HG03342 (cell line): Measurements from ENCODE around the gene LMF1.
"Not testable (repeated sequence)": the region's sequence is repeated elsewhere in the genome, so short reads cannot be mapped to it uniquely, and the experiment has no call there.

Experiments used
- ATAC-seq: cut with Tn5 transposase; IDR thresholded peaks from one replicate; pipeline ENCODE4 v1.9.1; 2021; ENCODE audit warnings: mild to moderate bottlenecking, moderate library complexity; ENCODE audit not compliant: unreplicated experiment

Gene LMF1

DNA sequence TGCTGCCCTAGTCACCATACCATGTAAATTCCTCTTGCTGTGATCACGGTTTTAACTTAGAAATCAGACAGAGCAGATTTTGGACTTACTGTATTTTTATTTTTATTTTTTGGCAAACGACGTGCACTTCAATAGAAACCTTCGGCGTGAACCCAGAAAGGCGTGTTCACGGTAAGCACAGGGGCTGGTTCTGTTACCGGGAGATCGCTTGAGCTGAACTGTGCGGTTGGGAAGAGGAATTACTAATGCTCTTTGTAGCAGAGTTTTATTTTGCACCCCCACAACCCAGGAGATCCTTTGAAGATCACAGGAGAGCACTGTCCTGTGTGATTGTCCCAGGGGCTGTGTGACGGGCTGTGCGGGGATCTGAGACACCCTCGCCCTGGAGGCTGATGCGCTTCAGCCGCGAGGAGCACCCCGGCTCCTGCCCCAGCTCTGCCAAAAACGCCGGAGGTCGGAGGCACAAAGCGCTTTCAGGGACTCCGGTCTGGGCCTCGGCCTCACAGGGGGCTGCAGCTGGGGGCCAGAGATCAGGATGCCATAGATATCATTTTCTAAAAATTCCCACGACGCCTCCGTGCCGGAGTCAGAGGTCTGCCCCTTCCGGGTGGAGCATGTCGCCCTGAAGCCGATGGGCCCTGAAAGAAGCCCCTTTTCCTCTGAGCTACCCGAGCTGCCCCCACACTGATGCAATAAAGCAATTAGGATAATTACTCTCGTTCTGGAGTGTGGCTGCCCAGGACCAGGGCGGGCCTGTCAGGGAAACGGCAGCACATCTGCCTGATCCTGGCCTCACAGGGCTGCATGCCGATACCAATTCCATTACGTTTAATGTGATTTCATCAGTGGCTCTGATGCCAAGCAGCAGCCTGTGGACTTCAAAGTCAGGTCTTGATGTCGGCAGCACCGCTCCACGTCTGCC lies 71.8 kb downstream of the LMF1 start:
- no peak for ATAC-seq

- no peak for ATAC-seq
These were observed 72.6 kb downstream of the LMF1 start for GRCh38 chr16:898216-898615.

DNA sequence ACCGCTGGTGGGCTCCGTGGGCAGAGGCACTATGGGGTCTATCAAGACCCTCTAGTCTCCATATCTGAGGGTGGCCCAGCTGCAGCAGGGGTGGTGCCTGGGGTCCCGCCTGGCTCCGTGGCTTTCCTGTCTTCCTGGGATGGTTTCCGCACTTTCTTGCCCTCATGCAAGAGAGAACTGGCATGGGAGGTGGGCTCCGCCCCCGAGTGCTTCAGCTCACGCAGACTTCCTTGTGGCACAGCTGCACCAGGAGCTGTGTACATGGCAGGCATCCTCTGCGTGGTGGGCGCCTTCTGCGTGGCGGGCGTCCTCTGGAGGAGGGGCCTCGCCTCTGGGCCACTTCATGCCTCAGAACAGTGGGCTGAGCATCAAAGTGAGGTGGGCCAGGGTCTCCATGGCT lies 73.1 kb downstream of the LMF1 start:
- no peak for ATAC-seq

DNA sequence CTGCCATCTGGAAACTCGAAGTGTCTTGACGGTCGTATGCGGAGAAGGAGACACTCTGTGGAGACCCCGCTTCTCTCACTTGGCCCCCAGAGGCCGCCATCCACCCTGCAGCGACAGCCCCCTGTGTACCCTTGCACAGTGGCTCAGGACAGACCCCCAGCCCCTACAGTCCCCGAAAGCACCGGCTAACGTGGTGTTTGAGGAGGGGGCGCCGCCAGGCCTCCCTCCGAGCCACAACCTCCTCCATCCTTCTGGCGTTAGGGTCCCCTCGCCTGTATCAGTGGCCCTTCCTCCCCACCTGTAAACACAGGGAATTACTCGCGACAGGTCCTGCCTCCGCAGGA lies 73.6 kb downstream of the LMF1 start:
- ATAC-seq, result no peak

GRCh38 chr16:896261-897199 lies 74.3 kb downstream of the LMF1 start:
- ATAC-seq, result no peak

DNA sequence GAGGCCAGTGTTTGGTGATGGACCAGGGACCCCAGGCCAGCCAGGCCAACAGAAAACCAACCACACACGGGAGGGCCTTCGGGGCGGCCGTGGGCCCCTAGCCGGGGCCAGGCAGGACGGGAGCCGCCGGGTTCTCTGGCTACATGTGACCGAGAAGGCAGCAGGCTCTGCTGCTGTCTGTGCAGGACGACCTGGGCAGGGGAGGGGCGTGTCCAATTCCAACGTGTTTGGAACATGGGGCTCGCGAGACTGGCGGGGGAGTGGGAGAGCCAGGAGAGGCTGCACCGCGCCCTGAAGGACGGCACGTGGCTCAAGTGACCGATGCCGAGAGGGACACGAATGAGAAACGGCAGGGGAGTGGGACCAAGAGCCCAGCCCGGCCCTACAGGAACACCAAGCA lies 75.4 kb downstream of the LMF1 start:
- ATAC-seq, result no peak

DNA sequence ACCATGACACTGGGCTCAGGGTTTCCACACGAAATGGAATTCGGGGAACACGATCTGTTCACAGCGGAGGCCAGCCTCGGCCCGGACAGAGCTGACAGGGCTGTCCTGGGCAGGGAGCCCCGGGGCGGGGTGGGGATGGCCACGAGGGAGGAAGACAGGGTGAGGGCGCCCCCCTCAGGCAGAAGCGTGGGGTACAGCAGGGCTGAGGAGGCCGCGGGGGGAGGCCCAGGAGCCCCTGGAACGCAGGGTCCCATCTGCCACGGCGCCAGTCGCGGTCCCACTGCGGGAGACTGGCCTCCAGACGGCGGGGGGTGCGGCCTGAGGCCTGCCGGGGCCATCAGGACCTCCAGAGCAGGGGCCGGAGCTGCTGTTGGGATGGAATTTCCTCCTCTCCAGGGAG lies 75.9 kb downstream of the LMF1 start:
- no peak for ATAC-seq

DNA sequence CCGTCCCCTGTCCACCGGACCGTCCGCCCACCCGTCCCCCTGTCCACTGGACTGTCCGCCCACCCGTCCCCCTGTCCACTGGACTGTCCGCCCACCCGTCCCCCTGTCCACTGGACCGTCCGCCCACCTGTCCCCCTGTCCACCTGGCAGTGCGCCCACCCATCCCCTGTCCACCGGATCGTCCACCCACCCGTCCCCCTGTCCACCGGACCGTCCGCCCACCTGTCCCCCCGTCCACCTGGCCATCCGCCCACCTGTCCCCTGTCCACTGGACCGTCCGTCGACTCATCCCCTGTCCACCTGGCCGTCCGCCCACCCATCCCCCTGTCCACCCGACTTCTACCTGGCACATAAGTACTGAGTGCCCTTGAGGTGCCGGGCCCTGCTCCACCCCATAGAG lies 76.6 kb downstream of the LMF1 start:
- no peak for ATAC-seq

DNA sequence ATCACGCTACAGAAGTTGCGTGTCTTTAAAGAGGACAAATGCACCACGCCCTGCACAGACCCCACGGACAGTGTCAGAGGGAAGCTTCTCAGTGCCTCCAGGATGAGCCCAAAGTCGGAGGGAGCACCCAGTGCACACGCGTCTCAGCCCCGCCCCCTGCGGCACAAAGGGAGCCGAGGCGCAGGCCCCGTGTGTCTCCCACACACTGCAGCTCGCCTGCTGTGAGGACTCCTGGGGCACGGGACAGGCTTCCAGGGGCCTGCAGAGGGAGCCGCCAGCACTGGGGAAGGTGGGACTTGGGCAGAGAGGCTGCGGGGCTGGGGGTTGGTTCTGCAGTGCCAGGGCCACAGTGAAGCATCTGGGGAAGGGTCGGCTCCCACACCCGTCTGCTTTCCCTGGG lies 77.4 kb downstream of the LMF1 start:
- no peak for ATAC-seq

DNA sequence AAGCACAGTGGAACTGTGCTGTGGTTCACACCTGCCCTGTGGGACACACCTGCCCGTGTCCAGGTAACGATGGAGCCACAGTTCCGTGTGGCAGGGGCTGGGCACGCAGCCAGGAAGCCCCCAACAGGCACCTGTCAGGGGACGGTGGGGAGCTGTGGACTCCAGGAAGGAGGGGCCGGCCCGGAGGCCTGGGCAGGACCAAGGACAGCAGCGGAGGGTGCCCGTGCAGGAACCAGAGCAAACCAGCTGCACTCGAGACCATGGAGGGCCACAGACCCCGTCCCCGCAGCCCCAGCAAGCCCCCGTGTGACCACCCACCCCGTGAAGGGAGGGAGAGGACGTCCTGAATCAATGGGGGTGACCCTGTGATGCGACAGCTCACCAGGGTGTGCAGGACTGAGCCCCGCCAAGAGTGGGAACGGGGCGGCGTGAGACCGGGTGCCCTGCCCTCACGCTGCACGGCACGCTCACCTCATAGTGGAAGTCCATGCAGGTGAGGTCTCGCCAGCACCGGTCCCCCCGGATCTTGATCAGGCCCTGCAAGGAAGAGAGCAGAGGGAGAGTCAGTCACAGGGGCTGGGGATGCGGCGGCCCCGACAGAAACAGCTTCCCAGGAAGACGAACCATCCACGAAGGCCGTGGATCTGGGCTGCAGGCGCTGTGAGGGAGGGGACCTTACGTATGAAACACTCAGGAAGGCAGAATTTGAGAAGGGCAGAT lies 78.1 kb downstream of the LMF1 start:
- no peak for ATAC-seq

DNA sequence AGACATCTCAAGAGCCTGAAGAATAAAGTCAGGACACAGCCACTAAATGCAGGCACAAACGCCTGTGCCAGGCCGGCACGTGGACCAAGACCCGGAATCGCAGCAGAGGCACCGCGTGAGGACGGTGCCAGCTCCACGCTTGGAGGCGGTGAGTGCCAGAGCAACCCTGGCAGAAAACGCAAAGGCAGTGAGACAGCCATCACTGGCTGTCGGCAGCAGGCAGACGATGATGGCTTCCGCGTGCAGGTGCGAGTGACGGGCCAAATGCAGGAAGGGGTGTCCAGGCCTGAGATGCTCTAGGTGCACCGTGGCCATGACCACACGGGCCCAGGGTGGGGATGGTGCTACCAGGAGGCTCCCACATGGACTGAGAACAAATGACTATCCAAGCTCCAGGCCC lies 78.8 kb downstream of the LMF1 start:
- no peak for ATAC-seq

GRCh38 chr16:891353-891740 lies 79.4 kb downstream of the LMF1 start:
- ATAC-seq, result no peak

- no peak for ATAC-seq
These were observed 80.0 kb downstream of the LMF1 start for GRCh38 chr16:890716-891352.

DNA sequence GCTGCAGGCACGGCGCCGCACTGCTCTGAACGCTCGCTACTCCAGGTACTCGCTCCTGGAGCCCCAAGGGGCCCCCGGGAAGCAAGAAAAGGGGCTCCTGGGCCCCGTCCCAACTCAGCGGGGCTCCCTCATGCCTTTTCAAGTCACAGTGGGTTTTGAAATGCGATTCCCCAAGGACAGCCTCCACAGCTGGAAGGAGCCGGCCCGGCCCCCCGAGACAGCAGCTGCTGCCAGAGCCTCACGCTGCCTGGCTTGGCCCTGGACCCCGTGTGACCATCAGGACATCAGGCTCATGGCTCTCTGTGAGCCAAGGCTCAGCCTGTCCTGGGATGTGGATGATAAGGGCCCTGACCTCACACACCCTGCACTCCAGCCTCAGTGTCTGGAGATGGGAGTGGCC lies 80.6 kb downstream of the LMF1 start:
- no peak for ATAC-seq

DNA sequence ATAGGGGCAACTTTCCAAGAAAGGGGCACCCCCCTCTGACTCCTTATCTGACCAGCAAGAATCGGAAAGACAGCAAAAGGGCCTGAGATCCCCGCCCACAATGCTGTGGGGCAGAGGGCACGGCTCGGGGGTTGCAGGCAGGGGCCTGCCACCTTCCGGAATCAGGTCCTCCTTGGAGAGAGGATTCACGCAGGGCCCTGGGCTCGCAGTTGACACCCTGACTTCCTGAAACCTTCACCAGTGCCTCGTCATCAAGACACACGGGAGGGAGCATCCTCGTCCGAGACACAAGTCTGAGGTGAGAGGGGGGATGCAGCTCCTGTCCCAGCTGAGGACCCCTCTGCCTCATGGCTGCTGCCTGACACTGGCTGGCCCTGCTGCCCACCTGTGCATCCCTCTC lies 81.2 kb downstream of the LMF1 start:
- ATAC-seq, result no peak

- ATAC-seq, result no peak
These were observed 81.7 kb downstream of the LMF1 start for GRCh38 chr16:888901-889570.

- not testable (repeated sequence) for ATAC-seq
These were observed 82.3 kb downstream of the LMF1 start for GRCh38 chr16:888456-888855.

DNA sequence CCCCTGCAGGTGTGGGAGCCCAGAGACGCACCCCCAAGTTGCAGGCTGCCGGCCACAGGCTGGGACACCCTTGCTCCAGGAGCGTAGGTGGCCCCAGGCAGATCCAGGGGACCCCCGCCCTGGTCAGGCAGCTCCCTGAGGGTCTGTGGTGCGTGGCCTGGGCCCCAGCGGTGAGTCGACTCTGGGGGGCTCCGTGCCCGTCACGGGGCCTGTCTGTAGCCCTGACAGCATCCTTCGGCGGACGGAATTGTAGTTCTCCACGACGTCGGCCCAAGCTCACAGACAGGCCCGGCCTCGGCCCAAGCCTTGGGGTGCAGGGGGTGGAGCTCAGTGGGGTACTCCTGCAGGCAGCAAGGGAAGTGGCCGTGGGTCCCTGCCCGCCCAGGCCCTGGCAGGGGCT lies 82.9 kb downstream of the LMF1 start:
- no peak for ATAC-seq

GRCh38 chr16:886802-887731 lies 83.7 kb downstream of the LMF1 start:
- ATAC-seq, result no peak
